CD14-positive monocyte (primary cell): ENCODE results near the gene ZNF410. TPM values are rescaled to one million over a fixed set of nuclear protein-coding genes. Genes with fewer than 3 reads are reported as not detected.
A peak's percentile ranks its signal among the peaks of the same experiment; 100 is the strongest.

Experiments used
- DNase-seq, 3 donors: peaks; one replicate each; pipeline ENCODE4 v3.0.0-alpha.2; 2011 to 2022
- H2AFZ ChIP-seq: 2 replicates; pipeline ENCODE4 v1.6.0; 2012; ENCODE audit warnings: mild to moderate bottlenecking, low read depth, low read length, inconsistent platforms; ENCODE audit not compliant: insufficient read depth, poor library complexity, severe bottlenecking
- H3K27ac ChIP-seq, 2 donors: 1 replicate in 1 of 2; 2 replicates in 1 of 2; pipeline ENCODE4 v1.5.1; 2012 to 2013; ENCODE audit warnings: low read length in 2 of 2, control low read depth in 1 of 2, inconsistent platforms in 1 of 2, low read depth in 1 of 2, mild to moderate bottlenecking in 1 of 2
- H3K27me3 ChIP-seq, 2 donors: one replicate each; pipeline versions ENCODE4 v1.6.0 to v1.6.1; 2011 to 2013; ENCODE audit warnings: low read length in 2 of 2; ENCODE audit not compliant: control insufficient read depth in 2 of 2, insufficient read depth in 2 of 2
- H3K36me3 ChIP-seq, 2 donors: replicated peaks in 1 of 2; 1 replicate in 1 of 2; 2 replicates in 1 of 2; pipeline versions ENCODE4 v1.5.1 to v1.6.1; 2012 to 2013; ENCODE audit warnings: low read length in 2 of 2, control low read depth in 1 of 2, inconsistent platforms in 1 of 2, mild to moderate bottlenecking in 1 of 2; ENCODE audit not compliant: insufficient read depth in 2 of 2, control insufficient read depth in 1 of 2
- H3K4me1 ChIP-seq, 2 donors: 1 replicate in 1 of 2; 2 replicates in 1 of 2; pipeline versions ENCODE4 v1.5.1 to v1.6.1; 2012 to 2013; ENCODE audit warnings: low read length in 2 of 2, control low read depth in 1 of 2, inconsistent platforms in 1 of 2, mild to moderate bottlenecking in 1 of 2, moderate library complexity in 1 of 2; ENCODE audit not compliant: insufficient read depth in 2 of 2, control insufficient read depth in 1 of 2
- H3K4me2 ChIP-seq: replicated peaks from 2 replicates; pipeline ENCODE3; 2012; ENCODE audit warnings: low read length, moderate library complexity, mild to moderate bottlenecking; ENCODE audit not compliant: poor library complexity, severe bottlenecking; ENCODE audit errors: extremely low read depth
- H3K4me3 ChIP-seq, 3 experiments: fragments of 200-600 bp in 1 of 3; sonication (generic) in 1 of 3; replicated peaks in 1 of 3; 1 replicate in 2 of 3; 2 replicates in 1 of 3; pipeline ENCODE4 v1.5.1; 2011 to 2013; ENCODE audit warnings: low read length in 3 of 3, mild to moderate bottlenecking in 3 of 3, control low read depth in 2 of 3, low read depth in 2 of 3, inconsistent platforms in 1 of 3, moderate library complexity in 1 of 3
- H3K79me2 ChIP-seq: 2 replicates; pipeline ENCODE4 v1.6.0; 2012; ENCODE audit warnings: mild to moderate bottlenecking, control low read depth, inconsistent platforms, low read length, moderate library complexity; ENCODE audit not compliant: insufficient read depth
- H3K9ac ChIP-seq: 2 replicates; pipeline ENCODE4 v1.6.0; 2017; ENCODE audit warnings: low read length, mild to moderate bottlenecking; ENCODE audit not compliant: insufficient read depth, poor library complexity, severe bottlenecking
- H3K9me3 ChIP-seq, 2 donors: replicated peaks in 1 of 2; 1 replicate in 1 of 2; 2 replicates in 1 of 2; pipeline versions ENCODE4 v1.5.1 to v1.6.1; 2012 to 2013; ENCODE audit warnings: low read length in 2 of 2, control low read depth in 1 of 2; ENCODE audit not compliant: control insufficient read depth in 1 of 2, insufficient read depth in 1 of 2
- H4K20me1 ChIP-seq: 2 replicates; pipeline ENCODE4 v1.6.0; 2012; ENCODE audit warnings: mild to moderate bottlenecking, low read length, control low read depth, moderate library complexity; ENCODE audit not compliant: insufficient read depth
- H3K27ac Mint-ChIP-seq, 7 donors: one replicate each; pipeline ENCODE4 v1.8.0; 2020; ENCODE audit warnings: mild to moderate bottlenecking in 7 of 7, mixed read lengths in 7 of 7, moderate library complexity in 6 of 7, inconsistent platforms in 2 of 7
- H3K27me3 Mint-ChIP-seq, 3 donors: one replicate each; pipeline ENCODE4 v1.8.0; 2021 to 2022; ENCODE audit warnings: low read depth in 3 of 3, mild to moderate bottlenecking in 3 of 3, mixed read lengths in 3 of 3, moderate library complexity in 3 of 3, inconsistent platforms in 1 of 3
- H3K36me3 Mint-ChIP-seq, 2 donors: one replicate each; pipeline ENCODE4 v1.8.0; 2020; ENCODE audit warnings: mixed read lengths in 2 of 2, inconsistent platforms in 1 of 2, mild to moderate bottlenecking in 1 of 2
- H3K4me1 Mint-ChIP-seq: one replicate; pipeline ENCODE4 v1.8.0; 2020; ENCODE audit warnings: mild to moderate bottlenecking, mixed read lengths
- H3K4me3 Mint-ChIP-seq, 2 donors: one replicate each; pipeline ENCODE4 v1.8.0; 2020; ENCODE audit warnings: mild to moderate bottlenecking in 2 of 2, mixed read lengths in 2 of 2, moderate library complexity in 1 of 2
- H3K9me3 Mint-ChIP-seq, 7 donors: one replicate each; pipeline ENCODE4 v1.8.0; 2020 to 2022; ENCODE audit warnings: mixed read lengths in 7 of 7, mild to moderate bottlenecking in 6 of 7, moderate library complexity in 6 of 7, inconsistent platforms in 2 of 7
- CTCF ChIP-seq: fragments of 200-600 bp; IDR thresholded peaks from one replicate; pipeline ENCODE4 v1.8.0; 2022; ENCODE audit warnings: antibody characterized with exemption, mild to moderate bottlenecking
- whole genome bisulfite sequencing: methylation state at CpG from one replicate; pipeline ENCODE4 v1.1.5; 2013; ENCODE audit warnings: missing lambda C conversion rate; ENCODE audit not compliant: insufficient coverage; 5-methylcytosine and 5-hydroxymethylcytosine counted together
- intact Hi-C, 2 donors: fragments of 100-400 bp; cut with micrococcal nuclease; formaldehyde crosslinking; loops; one replicate each; pipeline versions ENCODE4 v1.15.0 to v1.15.1; 2023
- polyA plus RNA-seq, 3 donors: library from polyadenylated mRNA; depleted of rRNA in 1 of 3; unstranded in 2 of 3; stranded (reverse) in 1 of 3; fragments of 300-500 nt in 2 of 3; fragments of >200 nt in 1 of 3; fragmentation: Illumina TruSeq in 2 of 3; gene quantifications; 1 replicate in 2 of 3; 2 replicates in 1 of 3; pipeline ENCODE4 v1.2.3, GENCODE V29; 2012 to 2021

Gene ZNF410
- polyA plus RNA-seq, 3 donors = 20.4 to 53.3 (median 42.5) TPM

GRCh38 chr14:73944432-73945158 lies 57.9 kb downstream of the ZNF410 start:
- no peaks in the 10 kb centered on the region for H4K20me1 ChIP-seq
- H3K36me3 Mint-ChIP-seq = peaks cover 7 to 11% of the 10 kb centered on the region in 2 donors
- H3K9ac ChIP-seq = no peak overlapping the region
- peak overlapping the region in 6 of 7 donors; percentile 75 to 89 (median 80) for H3K27ac Mint-ChIP-seq
- H3K79me2 ChIP-seq = no peaks in the 10 kb centered on the region
- WGBS = 91% methylated on average over 13 of the region's 17 CpGs
- no peak for TF ChIP-seq CTCF
- DNase-seq = peak in 2 of 3 donors; percentile 11
- intact Hi-C loops = loop anchor here in 1 of 2 donors (10.0 kb wide), 1 partner anchor 70 kb away; the partner anchor contains the start of genes BBOF1 and ENTPD5
- peaks cover 40% of the 10 kb centered on the region for H3K4me1 Mint-ChIP-seq
- H3K4me3 ChIP-seq = peak overlapping the region in 1 of 3 experiments; percentile 37
- peaks cover 3 to 12% of the 10 kb centered on the region in 2 donors for H3K36me3 ChIP-seq
- H3K4me1 ChIP-seq = peaks cover 38 to 41% of the 10 kb centered on the region in 2 donors
- H3K4me3 Mint-ChIP-seq = no peak overlapping the region
- H3K4me2 ChIP-seq = peak overlapping the region; percentile 22
- H3K27ac ChIP-seq = peak overlapping the region; percentile 7 to 68
- peaks cover 0 to 4% (median 1%) of the 10 kb centered on the region in 3 donors for H3K27me3 Mint-ChIP-seq
- no peaks in the 10 kb centered on the region for H3K27me3 ChIP-seq
- H3K9me3 ChIP-seq = no peaks in the 10 kb centered on the region
- H2AFZ ChIP-seq = peak overlapping the region; percentile 74
- peaks cover 0 to 2% (median 0%) of the 10 kb centered on the region in 7 donors for H3K9me3 Mint-ChIP-seq

- no peaks in the 10 kb centered on the region for H3K9me3 Mint-ChIP-seq
- no peaks in the 10 kb centered on the region for H3K27me3 ChIP-seq
- no peak overlapping the region for H3K4me3 Mint-ChIP-seq
- intact Hi-C loops = loop anchor here in 1 of 2 donors (10.0 kb wide), 1 partner anchor 70 kb away; the partner anchor contains the start of genes BBOF1 and ENTPD5
- H3K4me1 ChIP-seq = peaks cover 39 to 42% of the 10 kb centered on the region in 2 donors
- H3K27me3 Mint-ChIP-seq = peaks cover 0 to 4% (median 1%) of the 10 kb centered on the region in 3 donors
- H3K4me2 ChIP-seq = no peak overlapping the region
- no peak for TF ChIP-seq CTCF
- H3K9ac ChIP-seq = no peak overlapping the region
- H3K4me1 Mint-ChIP-seq = peaks cover 40% of the 10 kb centered on the region
- H3K9me3 ChIP-seq = no peaks in the 10 kb centered on the region
- DNase-seq = no peak
- 88% methylated on average over 3 of the region's 4 CpGs for WGBS
- peaks cover under 1% of the 10 kb centered on the region for H3K79me2 ChIP-seq
- H3K36me3 Mint-ChIP-seq = peaks cover 5 to 8% of the 10 kb centered on the region in 2 donors
- no peak overlapping the region for H3K27ac Mint-ChIP-seq
- H3K4me3 ChIP-seq = no peak overlapping the region
- peaks cover 0 to 6% of the 10 kb centered on the region in 2 donors for H3K36me3 ChIP-seq
- peak overlapping the region in 1 of 2 donors; percentile 68 for H3K27ac ChIP-seq
- no peak overlapping the region for H2AFZ ChIP-seq
- H4K20me1 ChIP-seq = no peaks in the 10 kb centered on the region
Measured at GRCh38 chr14:73945159-73945670, 58.6 kb downstream of the ZNF410 start.
